NCI-H187 (cell line): ENCODE results near the gene ATG2A.

ENCODE experiments used
- DNase-seq, 2 experiments: peaks; one replicate each; lab custom pipeline; 2025; lab: John Stamatoyannopoulos, UW

The ATG2A gene

DNA sequence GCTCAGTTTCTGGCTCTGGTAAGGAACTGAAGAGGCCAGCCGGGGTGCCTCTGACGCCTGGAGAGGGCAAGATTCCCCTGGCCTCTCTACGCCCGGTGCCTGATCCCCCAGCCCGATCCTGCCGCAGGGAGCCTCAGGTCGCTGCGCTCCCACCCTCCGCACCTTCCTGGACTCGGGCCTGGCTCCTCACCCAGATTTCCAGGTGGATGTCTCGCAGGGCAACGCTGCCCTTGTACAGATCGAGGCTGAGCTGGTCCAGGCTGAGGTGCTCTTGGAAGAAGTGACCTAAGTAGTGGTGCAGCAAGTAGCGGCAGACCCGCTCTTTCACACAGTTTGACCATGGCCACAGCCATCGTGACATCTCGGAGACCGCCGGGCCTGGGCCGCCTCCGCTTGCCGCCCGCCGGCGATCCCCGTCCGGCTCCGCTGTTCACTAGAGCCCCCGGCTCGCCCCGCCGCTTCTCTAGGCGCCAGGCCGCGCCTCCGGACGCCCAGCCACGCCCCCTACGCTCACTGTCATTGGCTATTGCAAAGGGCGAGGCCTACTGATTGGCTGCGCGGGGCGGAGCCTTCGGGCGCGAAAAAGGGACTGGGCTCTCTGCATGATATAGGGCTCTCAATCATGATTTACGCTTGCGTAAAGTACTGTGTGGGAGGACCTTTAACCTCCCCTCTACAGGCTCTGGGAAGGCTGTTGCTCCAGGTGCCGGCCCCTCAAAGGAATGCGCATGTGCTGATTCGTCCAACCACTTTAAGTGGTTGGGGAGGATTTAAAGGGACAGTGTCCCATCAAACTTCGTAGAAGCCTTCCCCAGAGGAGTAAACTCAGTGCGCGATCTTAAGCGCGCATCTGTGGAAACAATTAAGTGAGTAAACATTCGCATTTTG, at the start of gene ATG2A:
Gene ATG2A (minus strand): TSS at position 435 of the 888 bp plus-strand sequence. CDS start 74 bp downstream, at position 361.
- DNase-seq = peak; percentile 96 to 98

DNA sequence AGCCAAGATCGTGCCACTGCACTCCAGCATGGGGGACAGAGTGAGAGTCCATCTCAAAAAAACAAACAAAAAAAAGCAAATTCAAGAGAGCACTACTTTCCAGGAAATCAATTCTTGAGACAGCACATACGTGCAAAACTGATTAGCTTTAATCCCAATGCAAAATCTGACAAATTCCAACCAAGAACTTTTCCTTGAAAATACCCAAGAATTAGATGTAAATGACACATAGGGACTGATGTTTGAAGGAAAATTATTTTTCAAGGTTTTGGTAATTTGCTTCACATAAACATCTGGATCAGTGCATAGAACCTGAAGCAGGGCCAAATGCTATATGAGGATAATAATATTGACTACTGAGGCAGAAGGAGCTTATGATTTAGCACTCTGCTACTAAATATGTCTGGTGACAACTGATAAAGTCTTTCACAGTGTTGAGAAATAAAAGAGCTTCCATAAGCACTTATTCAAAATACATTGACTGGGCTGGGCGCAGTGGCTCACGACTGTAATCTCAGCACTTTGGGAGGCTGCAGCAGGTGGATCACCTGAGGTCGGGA, 46.1 kb upstream of the ATG2A start:
- DNase-seq = no peak

DNA sequence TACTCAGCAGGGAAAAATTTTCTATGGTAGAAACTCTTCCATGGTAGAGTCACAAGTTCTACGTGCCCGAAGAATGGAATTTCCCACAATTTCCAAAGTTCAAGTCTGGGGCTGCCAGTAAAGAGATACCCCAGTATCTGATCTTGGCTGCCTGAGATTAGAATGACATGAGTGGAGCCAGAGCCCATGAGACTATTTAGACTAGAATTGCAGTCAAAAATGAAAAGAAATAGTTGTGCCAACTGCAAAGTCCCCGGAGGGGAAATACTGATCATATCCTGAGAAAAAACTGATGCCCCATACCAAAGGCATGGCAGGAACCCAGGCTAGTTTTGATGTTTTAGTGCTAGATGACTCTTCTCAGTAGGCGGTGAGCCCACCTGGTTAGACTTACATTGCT, 43.7 kb upstream of the ATG2A start:
- DNase-seq = no peak

DNA sequence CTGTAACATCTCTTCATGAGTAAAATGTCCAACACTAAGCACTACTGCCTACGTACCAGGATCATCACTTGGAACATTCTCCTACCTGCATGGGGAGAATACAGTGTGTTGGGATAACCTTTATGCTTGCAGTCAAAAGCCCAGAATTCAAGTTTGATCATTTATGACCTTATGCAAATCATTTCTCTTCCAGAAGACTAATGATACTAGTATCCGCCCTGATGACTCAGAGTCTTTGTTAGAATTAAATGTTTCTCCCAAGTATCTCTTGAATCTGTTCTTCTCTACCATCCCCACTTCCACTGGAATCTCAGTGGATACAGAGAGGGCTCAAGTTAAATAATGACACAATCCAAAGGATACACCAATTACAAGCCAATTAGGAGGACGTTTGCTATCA, 42.5 kb upstream of the ATG2A start:
- DNase-seq = no peak

DNA sequence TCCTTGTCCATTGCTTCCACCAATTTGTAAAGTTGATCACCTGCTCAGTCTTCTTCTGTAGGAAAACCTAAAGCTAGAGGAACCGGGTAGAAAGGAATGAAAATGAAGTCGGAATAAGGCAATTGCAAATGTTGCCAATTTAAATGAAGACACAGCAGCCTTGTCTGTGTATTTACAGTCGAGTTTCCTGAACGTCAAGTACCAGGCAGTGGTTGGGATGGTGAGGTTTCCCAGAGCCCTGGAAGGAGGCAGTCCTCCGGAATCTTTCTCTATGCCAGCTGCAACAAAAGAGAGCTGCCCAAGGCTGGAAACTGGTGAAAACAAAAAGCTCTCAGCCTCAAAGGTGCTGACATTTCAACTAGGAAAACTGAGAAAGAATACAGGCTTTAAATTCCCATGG, 37.2 kb upstream of the ATG2A start:
- DNase-seq = no peak

DNA sequence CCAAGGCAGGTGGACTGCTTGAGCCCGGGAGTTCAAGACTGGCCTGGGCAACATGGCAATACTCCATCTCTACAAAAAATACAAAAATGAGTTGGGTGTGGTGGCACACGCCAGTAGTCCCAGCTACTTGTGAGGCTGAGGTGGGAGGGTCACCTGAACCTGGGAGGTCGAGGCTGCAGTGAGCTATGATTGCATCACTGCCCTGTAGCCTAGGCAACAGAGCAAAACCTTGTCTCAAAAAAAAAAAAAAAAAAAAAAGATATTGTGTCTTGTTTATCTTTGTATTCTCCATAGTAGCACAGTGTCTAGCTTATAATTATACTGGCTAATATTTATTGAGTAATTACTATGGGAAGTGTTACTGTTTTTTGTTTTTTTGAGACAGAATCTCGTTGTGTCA, 34.5 kb upstream of the ATG2A start:
- DNase-seq = no peak

DNA sequence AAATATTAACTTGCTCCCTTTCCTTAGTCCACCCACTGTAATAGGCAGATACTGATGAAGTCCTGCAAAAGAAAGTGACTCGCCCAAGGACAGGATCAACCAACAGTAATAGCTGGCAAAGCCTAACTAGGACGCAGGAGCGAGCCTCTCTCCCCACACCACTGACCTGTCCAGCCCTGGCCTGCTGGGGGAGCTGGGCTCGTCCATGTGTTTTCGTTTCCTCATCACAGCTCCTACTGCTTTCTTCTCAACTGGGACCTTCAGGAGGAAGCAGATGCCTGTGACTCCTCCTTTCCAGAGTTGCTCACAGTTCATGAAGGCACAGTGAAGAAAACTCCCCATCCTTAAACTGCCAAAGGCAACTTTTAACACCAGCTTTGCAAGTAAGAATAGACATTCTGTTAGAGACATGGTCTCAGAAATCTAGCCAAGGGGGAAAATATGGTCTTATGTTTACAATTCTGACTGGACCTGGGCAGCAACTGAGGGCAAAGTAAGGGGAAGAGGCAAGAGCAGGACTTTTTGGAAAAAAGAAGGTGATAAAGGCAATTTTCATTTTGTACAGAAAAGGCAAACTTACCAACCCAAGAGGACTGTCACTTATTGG, 30.3 kb upstream of the ATG2A start:
- DNase-seq = no peak

DNA sequence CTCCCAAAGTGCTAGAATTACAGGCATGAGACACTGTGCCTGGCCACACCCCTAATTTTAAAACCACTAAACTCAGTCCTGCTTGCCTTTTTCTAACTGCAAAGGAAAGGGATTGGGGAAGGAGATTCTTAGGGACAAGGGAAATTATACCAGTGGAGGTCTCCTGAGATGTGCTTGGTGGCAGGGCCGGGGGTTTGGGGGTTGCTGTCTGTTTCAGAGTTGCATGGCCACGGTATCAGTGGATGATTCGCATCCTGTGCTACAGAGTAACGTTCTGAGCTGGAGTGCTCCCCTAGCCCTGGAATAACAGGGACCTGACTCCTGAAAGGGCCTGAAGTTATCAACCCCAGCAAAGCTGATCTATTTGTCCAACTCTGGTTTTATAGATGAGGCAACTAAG, 19.5 kb upstream of the ATG2A start:
- DNase-seq = no peak

DNA sequence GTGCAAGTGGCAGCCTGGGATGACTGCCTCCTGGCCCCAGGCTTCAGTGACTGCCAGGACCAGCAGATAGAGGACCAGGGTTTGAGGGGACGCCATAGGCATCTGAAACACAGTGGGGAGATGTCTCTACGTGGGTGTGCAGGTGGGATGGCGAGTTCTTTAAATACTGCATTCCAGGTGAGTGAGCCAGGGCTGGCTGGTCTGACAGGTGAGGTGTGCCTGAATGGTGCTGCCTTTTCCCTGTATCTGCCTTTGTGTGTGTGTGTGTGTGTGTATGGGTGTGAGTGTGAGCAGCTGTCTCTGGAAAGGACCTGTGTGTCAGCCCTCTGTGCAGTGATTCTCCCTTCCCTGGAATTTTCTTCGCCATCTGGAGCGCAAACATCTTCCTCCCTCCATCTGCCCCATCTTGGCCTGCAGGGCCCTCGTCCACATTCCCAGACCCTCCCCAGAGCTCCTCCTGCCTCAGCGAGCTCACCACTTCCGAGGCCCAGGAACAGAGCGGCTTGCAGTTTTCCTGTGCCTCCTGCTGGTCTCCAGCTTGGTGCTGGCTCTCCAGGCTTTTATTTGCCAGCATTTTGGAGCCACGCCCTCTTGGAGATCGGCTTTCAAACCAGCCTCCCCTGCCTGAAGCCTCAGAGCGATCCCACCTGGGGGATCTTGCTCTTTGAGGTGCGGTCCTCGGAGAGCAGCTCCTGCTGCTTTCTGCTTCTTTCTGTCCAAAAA, 18.5 kb upstream of the ATG2A start, which contains the start of gene GPHA2:
Gene GPHA2 (minus strand): TSS at position 535 of the 723 bp plus-strand sequence. CDS start 433 bp downstream, at position 102.
- peak in 1 of 2 experiments; percentile 2 for DNase-seq

DNA sequence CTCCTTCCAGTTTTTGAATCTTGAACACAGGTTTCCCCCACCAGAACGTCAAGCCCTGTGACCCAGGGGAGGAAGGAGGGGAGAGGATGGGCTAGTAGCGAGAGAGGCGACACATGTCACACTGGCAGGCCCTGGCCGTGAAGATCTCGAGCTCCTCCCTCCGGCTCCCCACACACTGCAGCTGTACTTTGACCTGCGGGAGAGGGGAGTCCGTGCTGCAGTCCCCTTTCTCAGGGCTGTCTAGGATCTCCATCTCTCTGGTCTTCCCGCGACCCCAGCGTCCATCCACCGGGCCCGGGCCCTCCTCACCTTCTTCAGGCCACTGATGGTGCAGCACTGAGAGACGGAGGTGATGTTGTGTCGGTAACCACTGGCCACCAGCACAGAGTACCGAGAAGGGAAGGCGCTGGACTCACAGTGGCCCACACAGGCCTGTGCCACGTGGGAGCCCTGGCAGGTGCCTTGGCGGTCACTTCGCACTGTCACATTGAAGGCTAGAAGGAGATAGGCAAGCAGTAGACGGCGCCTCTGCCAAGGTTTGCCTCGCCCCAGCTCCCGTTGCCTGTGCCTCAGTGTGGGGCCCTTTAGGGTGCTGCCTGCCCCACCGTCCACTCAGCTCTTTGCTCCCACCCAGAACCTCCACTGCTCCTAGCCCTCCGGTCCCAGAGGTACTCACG, 17.8 kb upstream of the ATG2A start:
- DNase-seq = no peak

DNA sequence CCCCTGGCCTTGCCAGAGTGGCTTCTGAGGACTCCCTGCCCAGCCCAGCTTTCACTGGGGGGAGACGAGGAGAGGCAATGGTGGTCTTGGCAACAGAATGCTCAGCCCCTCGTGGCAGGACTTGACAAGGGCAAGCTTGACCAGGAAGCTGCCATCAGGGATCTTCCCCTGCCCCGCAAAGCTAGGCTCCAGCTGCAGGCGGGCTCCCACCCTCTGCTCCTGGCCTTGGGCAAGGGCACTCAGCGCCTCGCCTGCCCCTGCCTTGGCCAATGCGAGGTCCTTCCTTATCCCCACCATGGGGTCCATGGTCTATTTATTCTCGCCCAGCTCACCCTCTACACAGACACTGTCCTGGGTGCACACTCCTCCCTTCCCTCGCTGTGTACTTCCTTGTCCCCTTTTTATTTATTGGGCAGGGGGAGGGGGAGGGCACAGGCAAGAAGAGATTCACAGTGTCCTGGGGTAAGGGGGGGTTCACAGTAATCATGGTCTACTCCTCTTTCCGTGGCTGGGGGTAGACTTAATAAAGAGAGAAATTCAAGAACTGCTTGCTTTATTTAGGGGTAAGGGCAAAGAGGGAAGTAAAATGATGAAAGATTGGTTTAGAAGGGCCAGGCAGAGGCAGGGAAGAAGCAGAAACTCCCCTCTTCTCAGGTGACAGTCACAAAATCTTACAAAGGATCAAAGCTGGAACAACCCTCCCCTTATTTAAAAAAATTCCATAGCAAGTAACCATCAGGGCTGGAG, 17.1 kb upstream of the ATG2A start:
- no peak for DNase-seq

DNA sequence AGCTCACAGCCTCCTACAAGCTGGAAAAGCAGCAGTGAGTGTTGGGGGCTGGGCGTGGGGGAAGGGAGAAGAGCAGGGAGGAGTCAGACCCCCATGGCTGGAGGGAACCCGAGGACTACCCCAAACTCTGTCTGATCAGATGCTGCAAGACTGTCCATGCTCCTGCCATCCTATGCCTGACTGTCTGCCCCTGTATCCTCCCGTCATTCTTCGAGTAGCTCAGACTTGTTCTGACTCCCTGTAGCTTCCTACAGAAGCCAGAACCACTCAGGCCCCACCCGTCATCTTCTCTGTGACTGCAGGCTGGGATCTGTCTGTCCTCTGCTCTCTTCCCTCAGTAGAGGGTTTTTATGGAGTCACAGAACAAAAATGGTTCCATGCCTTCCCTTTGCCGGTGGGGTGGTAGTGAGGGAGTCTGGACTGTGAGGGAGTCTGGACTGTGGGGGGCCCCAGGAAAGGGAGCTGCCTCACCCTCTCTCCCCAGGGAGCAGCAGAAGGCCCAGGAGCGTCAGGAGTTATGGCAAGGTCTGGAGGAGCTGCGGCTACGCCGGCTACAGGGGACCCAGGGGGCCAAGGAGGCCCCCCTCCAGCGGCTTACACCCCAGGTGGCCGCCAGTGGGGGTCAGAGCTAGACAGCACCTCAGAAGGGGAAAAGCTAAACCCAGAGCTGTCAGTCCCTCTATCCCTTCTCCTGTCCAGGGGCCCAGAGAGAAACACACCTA, 16.4 kb upstream of the ATG2A start:
- DNase-seq = no peak

DNA sequence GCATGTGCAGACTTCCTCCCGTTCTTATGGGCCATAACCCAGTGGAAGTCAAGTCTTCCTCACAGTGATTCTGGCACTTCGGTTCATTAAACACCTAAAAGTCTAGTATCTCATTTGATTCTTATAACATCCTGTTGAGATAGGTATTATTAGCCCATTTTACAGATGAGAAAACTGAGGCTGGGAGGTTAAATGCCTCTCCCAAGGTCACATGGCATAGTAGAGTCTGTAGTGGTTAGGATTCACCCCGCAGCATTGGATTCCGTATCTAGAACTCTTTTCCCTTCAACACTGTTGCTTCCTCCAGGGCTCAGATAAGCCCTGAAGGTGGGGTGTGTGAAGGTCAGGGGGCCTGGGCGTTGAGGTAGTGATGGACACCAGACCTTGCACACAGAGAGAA, 15.3 kb upstream of the ATG2A start:
- no peak for DNase-seq

DNA sequence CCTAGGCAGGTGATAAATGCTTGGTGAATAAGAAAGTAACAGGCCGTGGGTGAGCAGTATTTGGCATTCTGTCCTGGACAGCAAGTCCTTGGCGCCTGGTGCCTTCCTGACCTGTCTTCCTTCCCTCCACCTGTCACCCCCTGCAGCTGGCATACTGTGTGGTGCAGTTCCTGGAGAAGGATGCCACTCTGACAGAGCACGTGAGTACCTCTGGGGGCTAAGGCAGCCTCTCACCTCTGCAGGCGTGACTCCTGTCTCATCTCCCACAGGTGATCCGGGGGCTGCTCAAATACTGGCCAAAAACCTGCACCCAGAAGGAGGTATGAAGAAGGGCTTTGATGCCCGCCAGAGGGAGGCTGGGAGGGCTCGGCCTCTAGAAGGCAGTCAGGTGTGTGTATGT, 14.3 kb upstream of the ATG2A start:
- DNase-seq = no peak

DNA sequence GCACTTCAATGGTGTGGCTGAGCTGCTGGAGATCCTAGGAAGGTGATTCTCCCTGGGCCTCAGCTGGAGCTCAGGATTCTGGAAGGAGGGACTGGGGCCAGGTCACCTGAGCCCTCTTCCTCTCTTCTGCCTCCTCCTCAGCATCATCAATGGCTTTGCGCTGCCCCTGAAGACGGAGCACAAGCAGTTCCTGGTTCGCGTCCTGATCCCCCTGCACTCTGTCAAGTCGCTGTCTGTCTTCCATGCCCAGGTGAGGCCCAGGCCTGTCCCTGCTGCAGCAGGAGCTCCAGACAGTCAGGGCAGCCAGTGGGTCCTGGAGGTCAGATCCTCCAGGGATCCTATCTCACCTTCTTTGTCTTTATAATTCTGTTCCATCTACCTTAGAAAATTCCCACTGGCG, 13.3 kb upstream of the ATG2A start:
- no peak for DNase-seq

DNA sequence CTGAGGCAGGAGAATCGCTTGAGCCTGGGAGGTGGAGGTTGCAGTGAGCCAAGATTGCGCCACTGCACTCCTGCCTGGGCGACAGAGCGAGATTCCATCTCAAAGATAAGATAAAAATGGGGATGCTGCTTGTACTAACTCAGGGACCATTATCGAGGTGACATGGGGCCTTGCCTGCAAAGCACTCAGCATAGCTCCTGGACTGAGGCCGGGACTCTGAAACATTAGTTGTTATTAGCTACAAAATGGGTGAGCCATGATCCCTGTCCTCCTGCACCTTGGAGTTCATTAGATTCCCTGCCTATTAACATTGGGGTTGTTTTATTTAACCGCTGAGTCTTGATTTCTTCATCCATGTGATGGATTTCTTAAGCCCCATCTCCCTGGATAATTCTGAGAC, 12.6 kb upstream of the ATG2A start:
- DNase-seq = no peak

DNA sequence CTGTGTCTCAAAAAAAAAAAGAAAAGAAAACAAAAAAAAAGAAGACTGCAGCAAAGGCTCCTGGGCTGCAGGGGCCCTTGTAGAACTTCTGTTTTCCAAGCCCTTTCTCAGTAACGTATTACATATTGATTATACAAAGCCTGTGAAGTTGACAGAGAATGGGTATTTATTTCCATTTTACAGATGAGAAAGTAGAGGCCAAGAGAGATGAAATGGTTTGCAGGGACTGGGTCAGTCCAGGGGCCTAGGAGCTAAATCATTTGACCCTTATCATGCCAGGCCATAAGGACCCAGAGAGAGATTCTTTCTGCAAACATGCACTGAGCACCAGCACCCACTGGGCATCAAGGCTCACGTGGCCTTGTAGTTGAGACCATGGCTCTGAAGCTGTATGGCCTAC, 11.9 kb upstream of the ATG2A start:
- no peak for DNase-seq

DNA sequence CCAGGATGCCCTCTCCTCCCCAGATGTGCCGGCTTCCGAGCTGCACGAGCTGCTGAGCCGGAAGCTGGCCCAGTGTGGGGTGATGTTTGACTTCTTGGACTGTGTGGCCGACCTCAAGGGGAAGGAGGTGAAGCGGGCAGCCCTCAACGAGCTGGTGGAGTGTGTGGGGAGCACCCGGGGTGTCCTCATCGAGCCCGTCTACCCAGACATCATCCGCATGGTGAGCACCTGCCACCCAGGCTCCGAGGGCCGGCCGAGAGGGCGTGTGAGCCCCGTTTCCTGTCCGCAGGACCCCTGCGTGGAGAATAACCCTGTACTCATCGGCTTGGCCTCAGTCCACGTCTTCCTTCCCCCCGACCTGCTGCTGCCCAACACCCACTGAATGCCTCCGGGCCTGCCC, 9.7 kb upstream of the ATG2A start:
- DNase-seq = no peak

DNA sequence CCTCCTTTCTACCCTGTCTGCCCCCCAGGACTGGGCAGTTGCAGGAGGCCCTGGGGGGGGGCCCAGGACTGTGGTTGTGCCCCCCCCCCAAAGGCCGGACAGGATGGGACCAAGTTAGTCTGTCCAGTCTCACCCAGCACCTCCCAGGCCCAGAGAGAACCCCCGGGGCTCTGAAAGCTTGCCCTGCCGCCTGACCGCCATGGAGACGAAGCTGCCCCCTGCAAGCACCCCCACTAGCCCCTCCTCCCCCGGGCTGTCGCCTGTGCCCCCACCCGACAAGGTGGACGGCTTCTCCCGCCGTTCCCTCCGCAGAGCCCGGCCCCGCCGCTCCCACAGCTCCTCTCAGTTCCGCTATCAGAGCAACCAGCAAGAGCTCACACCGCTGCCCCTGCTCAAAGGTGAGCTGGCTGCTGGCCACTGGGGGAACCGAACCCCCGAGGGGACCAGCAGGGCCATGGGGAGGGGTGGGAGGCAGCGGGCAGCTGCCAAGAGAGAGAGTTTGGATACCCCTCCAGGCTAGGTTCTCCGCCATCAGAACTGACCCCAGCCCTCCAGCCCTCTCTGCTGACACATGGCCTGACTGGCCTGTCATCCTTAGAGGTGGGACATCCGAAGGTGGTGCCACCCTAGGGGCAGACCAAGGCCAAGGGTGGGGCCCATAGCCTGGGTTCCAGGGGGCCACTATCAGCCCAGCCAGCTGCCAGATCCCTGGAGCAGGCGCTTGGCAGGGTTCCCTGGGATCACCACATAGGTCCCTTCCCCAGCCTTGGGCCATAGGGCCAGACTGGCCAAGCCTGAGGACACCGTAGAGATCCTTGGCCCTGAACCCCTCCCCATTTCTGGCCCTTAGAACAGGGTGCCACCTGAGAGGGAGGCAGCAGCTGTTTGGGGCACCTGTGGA, 8.8 kb upstream of the ATG2A start:
- DNase-seq = no peak

DNA sequence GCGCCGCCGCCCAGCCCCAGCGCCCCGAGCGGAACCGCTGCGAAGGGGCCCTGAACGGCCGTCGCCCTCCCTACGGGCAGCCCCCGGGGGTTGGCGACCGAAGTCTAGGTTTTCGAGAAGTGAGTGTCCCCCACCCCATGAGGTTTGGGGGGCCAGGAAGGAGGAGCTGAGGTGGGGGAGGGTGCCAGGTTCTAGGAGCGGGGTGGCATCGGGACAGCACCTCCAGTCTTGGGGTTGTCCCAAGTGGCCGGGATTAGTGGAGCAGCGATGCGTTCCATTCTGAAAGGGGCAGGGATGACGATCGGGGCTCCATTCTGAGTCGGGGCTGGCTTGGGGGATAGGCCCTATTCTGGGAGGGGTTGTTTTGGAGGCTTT, 7.9 kb upstream of the ATG2A start:
- DNase-seq = no peak
